Measurements from ENCODE around the gene ATP6V0A1.
"Not testable (repeated sequence)": the region's sequence is repeated elsewhere in the genome, so short reads cannot be mapped to it uniquely, and the experiment has no call there.

The ATP6V0A1 gene

DNA sequence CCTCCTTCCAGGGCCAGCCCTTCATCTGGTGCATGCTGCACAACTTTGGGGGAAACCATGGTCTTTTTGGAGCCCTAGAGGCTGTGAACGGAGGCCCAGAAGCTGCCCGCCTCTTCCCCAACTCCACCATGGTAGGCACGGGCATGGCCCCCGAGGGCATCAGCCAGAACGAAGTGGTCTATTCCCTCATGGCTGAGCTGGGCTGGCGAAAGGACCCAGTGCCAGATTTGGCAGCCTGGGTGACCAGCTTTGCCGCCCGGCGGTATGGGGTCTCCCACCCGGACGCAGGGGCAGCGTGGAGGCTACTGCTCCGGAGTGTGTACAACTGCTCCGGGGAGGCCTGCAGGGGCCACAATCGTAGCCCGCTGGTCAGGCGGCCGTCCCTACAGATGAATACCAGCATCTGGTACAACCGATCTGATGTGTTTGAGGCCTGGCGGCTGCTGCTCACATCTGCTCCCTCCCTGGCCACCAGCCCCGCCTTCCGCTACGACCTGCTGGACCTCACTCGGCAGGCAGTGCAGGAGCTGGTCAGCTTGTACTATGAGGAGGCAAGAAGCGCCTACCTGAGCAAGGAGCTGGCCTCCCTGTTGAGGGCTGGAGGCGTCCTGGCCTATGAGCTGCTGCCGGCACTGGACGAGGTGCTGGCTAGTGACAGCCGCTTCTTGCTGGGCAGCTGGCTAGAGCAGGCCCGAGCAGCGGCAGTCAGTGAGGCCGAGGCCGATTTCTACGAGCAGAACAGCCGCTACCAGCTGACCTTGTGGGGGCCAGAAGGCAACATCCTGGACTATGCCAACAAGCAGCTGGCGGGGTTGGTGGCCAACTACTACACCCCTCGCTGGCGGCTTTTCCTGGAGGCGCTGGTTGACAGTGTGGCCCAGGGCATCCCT lies 84.8 kb downstream of the ATP6V0A1 start:
- no peak for DNase-seq

DNA sequence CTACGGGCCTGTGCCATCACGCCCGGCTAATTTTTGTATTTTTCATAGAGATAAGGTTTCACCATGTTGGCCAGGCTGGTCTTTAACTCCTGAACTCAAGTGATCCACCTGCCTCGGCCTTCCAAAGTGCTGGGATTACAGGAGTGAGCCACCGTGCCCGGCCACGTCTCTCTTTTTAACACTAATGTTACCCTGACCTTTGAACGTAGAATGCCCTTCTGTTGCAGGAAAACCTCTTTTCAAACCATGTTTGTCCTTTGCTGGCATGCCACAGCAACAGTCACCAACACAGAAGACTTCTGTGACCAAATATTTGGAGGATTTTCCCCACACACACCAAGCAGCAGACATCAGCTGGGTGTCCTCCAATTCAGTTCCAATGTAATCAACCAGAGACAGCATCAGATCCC lies 86.2 kb downstream of the ATP6V0A1 start:
- no peak for DNase-seq

- not testable (repeated sequence) for DNase-seq
Observed at GRCh38 chr17:42545755-42546505, 87.3 kb downstream of the ATP6V0A1 start.

GRCh38 chr17:42547001-42547461 lies 88.4 kb downstream of the ATP6V0A1 start:
- DNase-seq, result no peak

DNA sequence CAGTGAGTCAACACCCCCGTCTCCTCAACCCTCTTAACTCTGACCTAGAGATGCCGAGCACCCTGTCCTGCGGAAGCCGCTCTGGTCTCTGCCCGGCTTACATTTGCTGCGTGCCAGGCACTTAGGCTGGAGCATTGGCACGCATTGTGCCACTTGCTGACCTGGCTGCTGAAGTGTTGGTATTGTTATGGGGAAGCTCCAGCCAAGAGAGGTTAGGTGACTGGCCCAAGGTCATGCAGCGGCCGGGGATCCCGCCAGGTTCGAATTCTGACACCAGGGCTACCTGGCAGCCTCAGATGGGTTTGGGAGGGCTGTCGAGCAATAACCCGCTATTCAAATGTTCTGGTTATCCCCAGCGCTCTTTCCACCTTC lies 89.0 kb downstream of the ATP6V0A1 start:
- no peak for DNase-seq

DNA sequence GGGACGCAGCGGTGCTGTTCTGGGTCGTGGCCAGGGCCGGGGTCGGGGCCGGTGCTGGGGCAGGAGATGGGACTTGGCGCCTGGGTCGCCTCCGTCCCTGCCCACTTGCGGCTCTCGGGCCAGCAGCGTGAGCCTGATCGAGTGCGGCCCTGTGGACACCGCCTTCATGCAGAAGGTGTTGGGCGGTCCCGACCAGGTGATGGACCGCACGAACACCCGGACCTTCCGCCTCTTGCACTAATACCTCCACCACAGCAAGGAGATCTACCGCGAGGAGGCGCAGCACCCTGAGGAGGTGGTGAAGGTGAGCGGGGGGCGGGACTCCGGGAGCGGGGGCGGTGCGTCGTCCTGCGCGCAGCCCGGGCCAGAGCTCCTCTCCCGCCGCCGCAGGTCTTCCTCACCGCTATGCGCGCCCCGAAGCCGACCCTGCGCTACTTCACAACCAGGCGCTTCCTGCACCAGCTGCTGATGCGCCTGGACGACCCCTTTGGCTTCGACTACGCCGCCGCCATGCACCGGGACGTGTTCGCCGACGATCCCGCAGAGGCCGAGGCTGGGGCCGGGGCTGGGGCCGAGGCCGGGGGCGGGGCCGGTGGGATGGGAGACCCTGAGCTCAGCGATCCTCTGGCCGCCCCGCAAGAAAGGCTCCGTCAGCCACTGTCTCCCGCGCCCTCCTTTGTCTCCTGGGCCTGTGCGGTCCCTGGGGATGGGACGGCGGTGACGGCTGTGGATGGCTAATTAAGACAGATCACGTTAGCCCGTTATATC lies 89.6 kb downstream of the ATP6V0A1 start:
- peak; percentile 81 to 83 for DNase-seq

- DNase-seq, result no peak
Observed at GRCh38 chr17:42548993-42549755, 90.5 kb downstream of the ATP6V0A1 start.

- not testable (repeated sequence) for DNase-seq
Observed at GRCh38 chr17:42552736-42553135, 94.1 kb downstream of the ATP6V0A1 start, which contains the start of gene HSD17B1. TSS of gene HSD17B1 (plus strand) at chr17:42552923. CDS start at chr17:42552934, 11 bp downstream.

- DNase-seq, result no peak
Observed at GRCh38 chr17:42553161-42553818, 94.6 kb downstream of the ATP6V0A1 start.

DNA sequence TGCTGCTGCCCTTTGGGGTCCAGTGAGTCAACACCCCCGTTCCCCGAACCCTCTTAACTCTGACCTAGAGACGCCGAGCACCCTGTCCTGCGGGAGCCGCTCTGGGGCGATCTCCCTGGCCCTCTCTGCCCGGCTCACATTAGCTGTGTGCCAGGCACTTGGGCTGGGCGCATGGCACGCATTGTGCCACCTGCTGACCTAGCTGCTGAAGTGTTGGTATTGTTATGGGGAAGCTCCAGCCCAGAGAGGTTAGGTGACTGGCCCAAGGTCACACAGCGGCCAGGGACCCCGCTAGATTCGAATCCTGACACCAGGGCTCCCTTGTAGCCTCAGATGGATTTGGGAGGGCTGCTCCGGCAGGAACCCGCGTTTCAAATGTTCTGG lies 95.2 kb downstream of the ATP6V0A1 start:
- DNase-seq, result no peak

GRCh38 chr17:42554250-42555121 lies 95.8 kb downstream of the ATP6V0A1 start:
- peak; percentile 80 to 87 for DNase-seq

DNA sequence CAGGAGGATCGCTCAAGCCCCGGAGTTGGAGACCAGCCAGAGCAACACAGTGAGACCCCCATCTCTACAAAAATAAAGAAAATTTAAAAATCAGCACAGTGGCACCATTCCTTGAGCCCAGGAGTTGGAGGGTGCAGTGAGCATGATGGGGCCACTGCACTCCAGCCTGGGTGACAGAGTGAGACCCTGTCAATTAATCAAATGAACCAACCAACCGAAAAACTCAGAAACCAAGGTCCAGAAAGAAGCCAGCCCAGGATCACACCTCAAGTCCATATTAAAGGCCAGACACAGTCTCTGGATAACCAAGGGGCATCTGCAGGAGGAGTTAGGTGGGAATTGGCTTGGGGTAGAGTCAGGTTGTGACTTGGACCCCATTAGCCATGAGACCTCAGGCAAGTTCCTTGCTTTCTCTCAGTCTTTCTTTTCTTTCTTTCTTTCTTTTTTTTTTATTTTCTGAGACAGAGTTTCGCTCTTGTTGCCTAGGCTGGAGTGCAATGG lies 96.5 kb downstream of the ATP6V0A1 start:
- DNase-seq, result no peak

GRCh38 chr17:42555961-42556617 lies 97.4 kb downstream of the ATP6V0A1 start:
- DNase-seq, result not testable (repeated sequence)

GRCh38 chr17:42559075-42559474 lies 100.4 kb downstream of the ATP6V0A1 start:
- no peak for DNase-seq

GRCh38 chr17:42560246-42560645 lies 101.6 kb downstream of the ATP6V0A1 start:
- DNase-seq, result no peak

- DNase-seq, result peak; percentile 94 to 95
Observed at GRCh38 chr17:42561897-42562387, 103.3 kb downstream of the ATP6V0A1 start, which contains the start of gene COASY. TSS of gene COASY (plus strand) at chr17:42562148. CDS start at chr17:42562623, 475 bp downstream.

- DNase-seq, result no peak
Observed at GRCh38 chr17:42562388-42563142, 103.9 kb downstream of the ATP6V0A1 start.

DNA sequence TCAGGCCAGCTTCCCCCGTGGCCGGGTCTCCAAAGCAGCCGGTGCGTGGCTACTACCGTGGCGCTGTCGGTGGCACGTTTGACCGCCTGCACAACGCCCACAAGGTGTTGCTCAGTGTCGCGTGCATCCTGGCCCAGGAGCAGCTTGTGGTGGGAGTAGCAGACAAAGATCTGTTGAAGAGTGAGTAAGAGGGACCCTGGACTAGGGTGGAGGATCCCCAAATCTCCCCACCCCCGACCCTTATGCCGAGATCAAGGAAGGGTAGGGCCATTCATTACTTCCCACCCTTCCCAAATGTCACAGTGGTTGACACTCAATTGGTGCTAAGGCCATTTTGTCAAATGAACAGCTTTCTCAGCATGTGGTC lies 104.4 kb downstream of the ATP6V0A1 start:
- DNase-seq, result no peak

- DNase-seq, result no peak
Observed at GRCh38 chr17:42563543-42563942, 104.9 kb downstream of the ATP6V0A1 start.

All from CD4-positive, alpha-beta T cell treated with Interleukin-4 for 1 hour (primary cell).